Stimulated activated CD4-positive, alpha-beta T cell treated with anti-CD3 and anti-CD28 coated beads, Interleukin-15, amount 100 ng/mL, for 24 hours (primary cell): ENCODE data around the gene SCT.

Source experiments
- DNase-seq: peaks from one replicate; pipeline ENCODE4 v3.0.0-alpha.2; 2020

Gene SCT

DNA sequence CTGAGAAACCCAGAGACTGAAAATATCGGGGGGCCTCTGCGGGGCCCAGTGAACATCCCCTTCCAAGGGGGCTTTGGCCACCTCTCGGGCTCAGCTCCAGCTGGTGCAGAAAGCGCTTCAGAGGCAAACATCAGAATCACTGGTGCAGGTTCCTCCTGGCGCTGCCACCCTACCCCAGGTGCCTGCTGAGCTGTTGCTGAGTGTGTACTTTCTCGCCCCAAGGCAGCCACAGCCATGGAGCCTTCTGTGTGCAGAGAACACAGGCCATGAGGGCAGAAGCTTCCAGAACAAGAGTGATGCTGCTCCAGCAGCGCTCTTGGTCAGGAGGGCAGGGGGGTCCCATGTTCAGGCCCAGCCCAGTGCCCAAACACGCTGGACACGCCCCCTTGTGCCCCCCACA lies 16.4 kb upstream of the SCT start:
- no peak for DNase-seq

DNA sequence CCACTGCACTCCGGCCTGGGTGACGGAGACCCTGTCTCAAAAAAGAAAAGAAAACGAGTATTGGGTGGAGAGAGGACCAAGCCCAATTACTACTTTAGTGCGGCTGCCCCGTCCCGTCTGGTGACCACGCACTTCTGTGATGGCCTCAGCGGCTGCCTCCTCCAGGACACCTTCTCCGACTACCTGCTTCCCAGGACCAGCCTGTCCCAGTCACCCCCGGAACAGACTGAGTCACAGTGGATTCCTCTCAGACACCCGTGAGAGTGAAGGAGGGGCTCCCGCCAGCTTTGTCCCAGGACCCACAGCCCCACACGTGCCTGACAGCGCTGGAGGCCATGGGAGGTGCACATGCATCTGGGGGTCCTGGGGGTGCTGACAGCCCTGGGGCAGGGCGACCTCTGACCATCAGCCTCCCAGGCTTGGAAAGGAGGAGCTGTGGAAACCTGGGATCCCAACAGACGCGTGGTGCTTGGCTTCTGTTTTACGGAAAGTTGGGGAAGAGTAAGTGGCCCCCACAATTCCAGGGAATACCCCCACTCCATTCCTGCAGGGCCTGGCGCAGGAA lies 14.9 kb upstream of the SCT start:
- DNase-seq = no peak

GRCh38 chr11:640021-640706 lies 13.2 kb upstream of the SCT start:
- DNase-seq = no peak

DNA sequence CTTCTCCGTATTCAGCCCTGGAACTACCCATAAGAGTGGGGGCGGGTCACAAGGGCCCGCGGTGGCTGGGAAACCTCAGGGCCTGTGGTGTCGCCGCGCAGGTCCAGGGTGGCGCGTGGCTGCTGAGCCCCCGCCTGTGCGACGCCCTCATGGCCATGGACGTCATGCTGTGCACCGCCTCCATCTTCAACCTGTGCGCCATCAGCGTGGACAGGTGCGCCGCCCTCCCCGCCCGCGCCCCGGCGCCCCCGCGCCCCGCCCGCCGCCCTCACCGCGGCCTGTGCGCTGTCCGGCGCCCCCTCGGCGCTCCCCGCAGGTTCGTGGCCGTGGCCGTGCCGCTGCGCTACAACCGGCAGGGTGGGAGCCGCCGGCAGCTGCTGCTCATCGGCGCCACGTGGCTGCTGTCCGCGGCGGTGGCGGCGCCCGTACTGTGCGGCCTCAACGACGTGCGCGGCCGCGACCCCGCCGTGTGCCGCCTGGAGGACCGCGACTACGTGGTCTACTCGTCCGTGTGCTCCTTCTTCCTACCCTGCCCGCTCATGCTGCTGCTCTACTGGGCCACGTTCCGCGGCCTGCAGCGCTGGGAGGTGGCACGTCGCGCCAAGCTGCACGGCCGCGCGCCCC lies 12.5 kb upstream of the SCT start:
- no peak for DNase-seq

- DNase-seq = no peak
Measured at GRCh38 chr11:638631-639331, 11.8 kb upstream of the SCT start.

GRCh38 chr11:637593-638521 lies 10.9 kb upstream of the SCT start:
- DNase-seq = no peak

DNA sequence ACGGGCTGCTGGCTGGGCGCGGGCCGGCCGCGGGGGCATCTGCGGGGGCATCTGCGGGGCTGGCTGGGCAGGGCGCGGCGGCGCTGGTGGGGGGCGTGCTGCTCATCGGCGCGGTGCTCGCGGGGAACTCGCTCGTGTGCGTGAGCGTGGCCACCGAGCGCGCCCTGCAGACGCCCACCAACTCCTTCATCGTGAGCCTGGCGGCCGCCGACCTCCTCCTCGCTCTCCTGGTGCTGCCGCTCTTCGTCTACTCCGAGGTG lies 10.3 kb upstream of the SCT start:
- DNase-seq = no peak

DNA sequence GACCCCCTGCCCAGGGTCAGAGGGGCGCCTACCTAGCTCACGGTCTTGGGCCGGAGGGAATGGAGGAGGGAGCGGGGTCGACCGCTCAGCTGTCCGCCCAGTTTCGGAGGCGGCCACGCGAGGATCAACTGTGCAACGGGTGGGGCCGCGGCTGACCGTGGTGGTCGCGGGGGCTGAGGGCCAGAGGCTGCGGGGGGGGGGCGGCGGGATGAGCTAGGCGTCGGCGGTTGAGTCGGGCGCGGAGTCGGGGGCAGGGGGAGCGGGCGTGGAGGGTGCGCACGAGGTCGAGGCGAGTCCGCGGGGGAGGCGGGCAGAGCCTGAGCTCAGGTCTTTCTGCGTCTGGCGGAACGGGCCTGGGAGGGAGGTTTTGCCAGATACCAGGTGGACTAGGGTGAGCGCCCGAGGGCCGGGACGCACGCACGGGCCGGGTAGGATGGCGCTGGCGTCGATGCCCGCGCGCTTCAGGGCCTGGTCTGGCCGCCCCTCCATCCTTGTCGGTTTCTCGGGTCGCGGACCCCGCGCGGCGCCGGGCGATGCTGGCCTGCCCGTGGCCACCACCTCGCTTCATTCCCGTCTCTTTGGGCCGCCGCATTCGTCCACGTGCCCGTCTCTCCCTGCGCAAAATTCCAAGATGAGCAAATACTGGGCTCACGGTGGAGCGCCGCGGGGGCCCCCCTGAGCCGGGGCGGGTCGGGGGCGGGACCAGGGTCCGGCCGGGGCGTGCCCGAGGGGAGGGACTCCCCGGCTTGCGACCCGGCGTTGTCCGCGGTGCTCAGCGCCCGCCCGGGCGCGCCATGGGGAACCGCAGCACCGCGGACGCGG lies 9.7 kb upstream of the SCT start, which contains the start of gene DRD4:
TSS of gene DRD4 (plus strand) at position 759 of the 822 bp plus-strand sequence. CDS start at position 795, 36 bp downstream.
- DNase-seq = no peak

- no peak for DNase-seq
Measured at GRCh38 chr11:635945-636510, 9.0 kb upstream of the SCT start.

GRCh38 chr11:630871-631270 lies 3.9 kb upstream of the SCT start:
- no peak for DNase-seq

DNA sequence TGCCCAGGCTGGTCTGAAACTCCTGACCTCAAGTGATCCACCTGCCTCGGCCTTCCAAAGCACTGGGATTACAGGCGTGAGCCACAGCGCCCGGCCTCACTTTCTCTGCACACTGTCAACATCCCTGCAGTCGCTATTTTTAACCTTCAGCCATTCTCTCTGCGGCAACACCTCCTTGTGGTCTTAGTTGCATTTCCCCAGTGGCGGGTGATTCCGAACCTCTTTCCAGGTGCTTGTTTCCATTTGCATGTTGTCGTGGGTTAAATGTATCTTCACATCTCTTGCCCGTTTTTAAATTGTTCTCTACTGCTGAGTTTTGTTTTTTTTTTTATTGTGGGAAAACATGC lies 2.2 kb upstream of the SCT start:
- DNase-seq = no peak

GRCh38 chr11:628056-628455 lies 1.1 kb upstream of the SCT start:
- no peak for DNase-seq

DNA sequence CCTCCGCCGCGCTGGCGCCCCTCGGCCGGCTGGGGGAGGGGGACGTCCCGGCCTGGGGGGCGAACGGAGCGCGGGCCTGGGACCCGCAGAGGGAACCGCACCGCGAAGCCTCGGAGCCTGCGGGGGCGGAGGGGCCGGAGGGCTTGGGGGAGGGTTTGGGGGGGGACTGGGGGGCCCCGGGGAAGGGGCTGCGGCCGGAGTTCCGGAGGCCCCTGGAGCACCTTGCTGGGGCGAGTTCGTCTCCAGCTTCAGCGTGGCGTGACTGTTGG lies 261 bp upstream of the SCT start:
- DNase-seq = no peak

GRCh38 chr11:625636-626268 lies 1.2 kb downstream of the SCT start:
- no peak for DNase-seq

DNA sequence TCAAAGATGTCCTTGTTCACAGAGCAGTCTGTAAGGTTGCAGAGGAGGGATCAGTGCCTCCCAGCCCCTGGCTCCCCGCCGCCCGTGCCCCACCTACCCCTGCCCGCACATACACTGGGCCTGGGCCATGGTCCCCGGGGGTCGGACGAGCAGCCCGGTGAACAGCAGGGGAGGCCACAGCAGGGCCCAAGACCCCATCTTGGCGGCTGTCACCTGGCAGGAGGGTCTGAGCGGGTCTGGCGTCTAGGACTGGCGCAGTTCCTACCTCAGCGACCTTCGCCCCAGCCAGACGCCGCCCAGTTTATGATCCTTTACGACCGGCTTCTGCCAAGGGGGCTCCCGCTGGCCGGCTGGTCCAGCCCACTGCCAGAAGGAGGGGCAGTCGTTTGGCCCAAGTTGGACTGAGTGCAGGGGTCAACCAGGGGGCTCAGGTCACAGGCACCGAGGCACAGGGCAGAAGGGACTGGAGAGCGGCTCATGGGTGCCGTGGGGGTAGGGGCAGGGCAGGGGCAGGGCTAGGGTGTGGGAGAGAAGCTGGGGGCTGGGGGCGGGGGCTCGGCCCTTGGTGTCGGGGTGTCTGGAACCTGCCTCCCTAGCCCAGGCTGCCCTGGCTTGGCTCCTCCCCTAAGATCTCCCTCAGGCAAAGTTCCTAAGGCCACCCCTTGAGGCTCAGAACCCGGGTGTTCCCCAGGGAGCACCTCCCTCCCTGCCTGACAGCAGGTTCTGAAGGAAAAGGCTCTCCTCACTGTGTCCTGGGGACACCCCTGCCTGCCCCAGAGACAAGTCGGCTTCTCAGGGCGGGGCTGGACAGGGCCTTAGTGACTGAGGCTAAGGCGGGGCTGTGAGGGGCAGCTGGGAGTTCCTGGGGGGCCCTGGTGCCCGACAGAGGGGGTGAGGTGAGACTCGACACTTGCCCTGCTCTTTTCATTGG lies 2.0 kb downstream of the SCT start, which contains the start of gene CDHR5:
TSS of gene CDHR5 (minus strand) at position 251 of the 931 bp plus-strand sequence. CDS start at position 198, 53 bp downstream.
- no peak for DNase-seq

GRCh38 chr11:623999-624704 lies 2.8 kb downstream of the SCT start:
- no peak for DNase-seq

DNA sequence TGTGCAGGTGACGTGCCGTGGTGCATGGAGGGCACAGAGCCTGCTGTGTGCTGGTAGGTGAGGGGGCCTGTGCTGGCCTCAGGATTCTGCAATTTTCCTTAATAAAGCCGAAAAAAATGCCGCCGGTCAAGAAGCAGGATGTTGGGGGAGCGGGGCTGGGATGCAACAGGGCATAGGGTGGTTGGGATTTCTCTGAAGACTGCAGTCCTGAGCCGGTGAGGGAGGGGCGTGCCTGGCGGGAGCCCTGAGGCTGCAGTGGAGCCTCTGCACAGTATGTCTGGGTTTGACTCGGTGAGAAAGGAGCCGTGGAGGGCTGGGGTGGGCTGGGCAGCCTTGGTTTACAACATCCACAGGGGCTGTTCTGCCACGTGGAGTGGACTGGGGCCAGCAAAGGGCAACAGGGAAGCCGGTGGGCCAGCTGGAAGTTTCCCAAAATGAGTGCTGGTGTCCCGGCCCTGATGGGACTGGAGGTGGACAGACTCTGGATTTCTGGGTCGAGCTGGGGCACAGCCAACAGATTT lies 3.6 kb downstream of the SCT start:
- DNase-seq = no peak

DNA sequence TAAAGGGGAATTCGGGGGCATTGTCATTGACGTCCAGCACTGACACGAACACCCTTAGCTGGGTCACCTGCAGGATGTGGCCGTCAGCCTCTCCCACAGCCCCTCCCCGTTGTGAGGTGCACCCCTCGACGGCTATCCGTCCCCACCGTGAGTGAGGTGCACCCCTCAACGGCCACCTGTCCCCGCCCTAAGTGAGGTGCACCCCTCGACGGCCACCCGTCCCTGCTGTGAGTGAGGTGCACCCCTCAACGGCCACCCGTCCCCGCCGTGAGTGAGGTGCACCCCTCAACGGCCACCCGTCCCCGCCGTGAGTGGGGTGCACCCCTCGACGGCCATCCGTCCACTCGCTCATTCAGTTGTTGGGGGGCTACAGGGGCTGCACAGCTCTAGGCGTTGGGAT lies 5.1 kb downstream of the SCT start:
- DNase-seq = no peak
